Measurements from ENCODE around the gene CLTB. TPM values are rescaled to one million over a fixed set of nuclear protein-coding genes. Genes with fewer than 3 reads are reported as not detected.

CLTB gene
- total and polyA plus RNA-seq, 2 of the 8 experiments (the other 6 are each of a cell fraction or from before 2014, with no cell fraction given), result 25.9 to 34.9 TPM

DNA sequence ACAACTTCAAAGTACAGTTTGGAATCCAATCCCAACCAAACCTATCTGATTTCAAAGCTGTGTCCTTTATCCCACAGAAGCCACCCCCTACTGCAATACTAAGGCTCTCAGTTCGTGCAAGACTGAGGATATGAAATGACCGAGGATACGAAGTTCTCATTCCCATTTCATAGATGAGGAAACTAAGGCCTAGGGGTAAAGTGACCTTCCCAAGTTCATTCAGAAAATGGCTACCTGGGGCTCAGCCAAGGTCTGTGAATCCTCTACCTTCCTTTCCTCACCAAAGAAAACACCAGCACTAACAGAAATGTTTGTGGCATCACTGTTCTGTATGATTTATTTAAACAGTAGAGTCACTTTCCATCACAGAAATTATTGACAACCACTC is 60.2 kb downstream of the CLTB start (continued):
- TF ChIP-seq CHD7 (IDR thresholded peaks at IDR 0.05; ENCODE audit: insufficient replicate concordance, low read length) (no peak), ATF3 (IDR thresholded peaks at IDR 0.05; ENCODE audit: insufficient read depth, low read depth, low read length) (no peak), EZH2 (IDR thresholded peaks at IDR 0.05; ENCODE audit: low read depth, low read length, severe bottlenecking) (no peak), BCL11A (IDR thresholded peaks at IDR 0.05; ENCODE audit: low read depth in 2 of 2, low read length in 2 of 2) (no peak), KDM4A (IDR thresholded peaks at IDR 0.05; ENCODE audit: low read depth, low read length, severe bottlenecking) (no peak), KDM1A (IDR thresholded peaks at IDR 0.05; ENCODE audit: borderline replicate concordance, low read length) (no peak), TAF7 (optimal IDR thresholded peaks at IDR 0.05; ENCODE audit: borderline replicate concordance, low read depth, low read length) (no peak)
- TF ChIP-seq, protein P1, sequence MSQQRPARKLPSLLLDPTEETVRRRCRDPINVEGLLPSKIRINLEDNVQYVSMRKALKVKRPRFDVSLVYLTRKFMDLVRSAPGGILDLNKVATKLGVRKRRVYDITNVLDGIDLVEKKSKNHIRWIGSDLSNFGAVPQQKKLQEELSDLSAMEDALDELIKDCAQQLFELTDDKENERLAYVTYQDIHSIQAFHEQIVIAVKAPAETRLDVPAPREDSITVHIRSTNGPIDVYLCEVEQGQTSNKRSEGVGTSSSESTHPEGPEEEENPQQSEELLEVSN (IDR thresholded peaks at IDR 0.05), result no peak
- TF ChIP-seq, protein P2, sequence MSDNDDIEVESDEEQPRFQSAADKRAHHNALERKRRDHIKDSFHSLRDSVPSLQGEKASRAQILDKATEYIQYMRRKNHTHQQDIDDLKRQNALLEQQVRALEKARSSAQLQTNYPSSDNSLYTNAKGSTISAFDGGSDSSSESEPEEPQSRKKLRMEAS (IDR thresholded peaks at IDR 0.05), result no peak

All from H1 (cell line).